GM23248 (cell line): ENCODE results near the gene ABLIM3.

ENCODE experiments used
- EZH2 ChIP-seq: fragments of 200-600 bp; sonication (generic); IDR thresholded peaks from 2 replicates; pipeline ENCODE4 v1.6.1; 2018; ENCODE audit warnings: antibody characterized with exemption, mild to moderate bottlenecking; ENCODE audit not compliant: insufficient read depth, poor library complexity, severe bottlenecking
- EZH2phosphoT487 ChIP-seq: fragments of 200-600 bp; sonication (generic); IDR thresholded peaks from 2 replicates; pipeline ENCODE4 v1.6.1; 2018; ENCODE audit warnings: antibody characterized with exemption, moderate library complexity, mild to moderate bottlenecking, low read depth; ENCODE audit not compliant: insufficient read depth

DNA sequence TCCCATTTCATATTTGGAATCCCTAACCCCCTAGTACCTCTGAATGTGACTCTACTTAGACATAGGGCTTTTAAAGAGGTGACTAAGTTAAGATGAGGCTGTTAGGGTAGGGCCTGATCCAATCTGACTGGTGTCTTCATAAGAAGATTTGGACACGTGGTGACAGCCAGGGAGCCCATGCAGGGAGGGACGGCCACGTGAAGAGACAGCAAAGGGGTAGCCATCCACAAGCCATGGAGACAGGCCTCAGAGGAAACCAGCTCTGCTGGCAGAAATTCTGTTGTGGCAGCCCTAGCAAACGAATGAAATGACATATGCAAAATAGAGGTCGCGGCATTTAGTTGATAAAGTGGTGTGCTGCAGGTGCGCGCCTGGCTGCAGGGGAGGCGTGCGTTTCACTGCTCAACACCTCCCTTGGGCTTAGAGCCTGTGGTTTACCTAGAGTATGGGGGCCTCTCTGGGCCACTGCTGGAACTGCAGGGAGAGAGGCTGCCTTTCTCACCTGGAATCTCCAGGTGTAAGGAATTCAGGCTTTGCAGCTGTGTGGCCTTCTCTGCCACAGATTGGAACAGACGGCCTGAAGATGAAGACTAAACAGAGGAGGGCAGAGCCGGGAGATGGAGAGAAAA is 123.3 kb downstream of the ABLIM3 start:
- TF ChIP-seq EZH2: no peak
- no peak for TF ChIP-seq EZH2phosphoT487
